Measurements from ENCODE around the gene S100P. TPM values are rescaled to one million over a fixed set of nuclear protein-coding genes. Genes with fewer than 3 reads are reported as not detected.
"Not testable (repeated sequence)": the region's sequence is repeated elsewhere in the genome, so short reads cannot be mapped to it uniquely, and the experiment has no call there.

The S100P gene
- total RNA-seq: 1 to 10 TPM in 2 of 3 donors, not detected in 1; 1.3 to 2.8 TPM

DNA sequence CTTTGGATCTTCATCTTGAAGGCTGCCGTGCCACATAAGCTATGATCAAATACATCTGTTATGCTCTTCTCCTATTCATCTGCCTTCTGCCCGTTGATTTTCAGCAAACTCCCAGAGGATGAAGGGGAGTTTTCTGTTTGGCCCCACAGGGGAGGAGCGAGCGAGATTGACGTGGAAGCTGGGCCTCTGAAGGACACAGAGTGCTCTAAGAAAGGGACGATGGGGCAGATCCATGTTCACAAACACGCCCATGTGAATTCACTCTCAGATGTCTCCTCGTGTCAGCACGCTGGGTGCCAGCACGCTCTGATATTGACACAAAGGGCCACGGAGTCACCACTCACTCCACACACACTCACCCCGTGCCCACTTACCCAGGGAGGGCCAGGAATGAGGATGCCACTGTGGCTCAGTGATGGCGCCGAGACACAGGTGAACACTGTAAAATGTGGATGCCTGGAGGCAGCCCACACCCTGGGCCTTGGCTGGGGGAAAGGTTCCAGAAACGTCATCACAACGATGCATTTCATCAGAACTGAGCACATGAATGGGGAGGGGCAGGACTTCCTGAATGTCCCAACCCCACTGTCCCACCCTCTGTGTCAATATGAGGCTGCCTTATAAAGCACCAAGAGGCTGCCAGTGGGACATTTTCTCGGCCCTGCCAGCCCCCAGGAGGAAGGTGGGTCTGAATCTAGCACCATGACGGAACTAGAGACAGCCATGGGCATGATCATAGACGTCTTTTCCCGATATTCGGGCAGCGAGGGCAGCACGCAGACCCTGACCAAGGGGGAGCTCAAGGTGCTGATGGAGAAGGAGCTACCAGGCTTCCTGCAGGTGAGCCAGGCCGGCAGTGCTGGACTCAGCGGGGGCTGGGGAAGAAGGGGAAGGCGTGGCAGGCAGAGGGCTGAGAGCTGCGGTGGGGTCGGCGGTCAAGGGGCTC lies at the start of gene S100P:
S100P (plus strand) TSS at position 648 of the 946 bp plus-strand sequence; CDS start at position 703, 55 bp downstream.
- Mint-ChIP-seq H3K4me1 (ENCODE audit: low read depth) (peaks cover 87% of the 10 kb centered on the region), H3K9me3 (no peaks in the 10 kb centered on the region), H3K27me3 (ENCODE audit: low read depth) (no peaks in the 10 kb centered on the region), H3K36me3 (ENCODE audit: insufficient read depth) (peaks cover 2% of the 10 kb centered on the region), H3K4me3 (peak within 1 kb of the TSS; percentile 54)
- ATAC-seq: no peak
- DNase-seq: no peak

DNA sequence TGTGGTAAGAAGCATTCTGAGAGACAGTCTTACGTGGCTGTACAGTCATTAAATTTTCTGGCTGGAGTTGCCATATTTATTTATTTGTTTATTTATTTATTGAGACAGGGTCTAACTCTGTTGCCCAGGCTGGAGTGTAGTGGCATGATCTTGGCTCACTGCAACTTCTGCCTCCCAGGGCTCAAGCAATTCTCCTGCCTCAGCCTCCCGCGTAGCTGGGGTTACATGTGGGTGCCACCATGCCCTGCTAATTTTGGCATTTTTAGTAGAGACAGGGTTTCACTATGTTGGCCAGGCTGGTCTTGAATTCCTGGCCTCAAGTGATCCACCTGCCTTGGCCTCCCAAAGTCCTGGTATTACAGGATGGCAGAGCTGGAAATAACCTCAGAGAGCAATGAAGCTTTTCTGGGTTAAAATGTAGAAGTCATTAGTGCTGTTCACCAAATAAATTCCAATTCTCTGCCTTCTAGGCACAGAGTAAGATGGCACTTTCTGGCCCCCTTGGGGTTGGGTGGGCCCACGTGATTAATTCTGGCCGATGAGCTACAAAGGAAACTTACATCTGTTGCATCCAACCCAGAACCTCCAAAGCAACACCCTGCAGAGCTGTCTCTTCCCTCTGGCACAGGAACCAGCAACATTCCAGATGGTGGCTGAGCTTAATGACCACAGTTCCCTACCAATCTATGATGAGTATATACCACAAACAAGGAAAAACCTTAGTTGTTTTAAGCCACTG lies 48.7 kb upstream of the S100P start:
- Mint-ChIP-seq H3K36me3 (ENCODE audit: insufficient read depth) (peaks cover 30% of the 10 kb centered on the region), H3K4me3 (no peak overlapping the region), H3K4me1 (ENCODE audit: low read depth) (peaks cover 33% of the 10 kb centered on the region), H3K27me3 (ENCODE audit: low read depth) (no peaks in the 10 kb centered on the region), H3K9me3 (no peaks in the 10 kb centered on the region)
- DNase-seq (no peak), ATAC-seq (no peak)

DNA sequence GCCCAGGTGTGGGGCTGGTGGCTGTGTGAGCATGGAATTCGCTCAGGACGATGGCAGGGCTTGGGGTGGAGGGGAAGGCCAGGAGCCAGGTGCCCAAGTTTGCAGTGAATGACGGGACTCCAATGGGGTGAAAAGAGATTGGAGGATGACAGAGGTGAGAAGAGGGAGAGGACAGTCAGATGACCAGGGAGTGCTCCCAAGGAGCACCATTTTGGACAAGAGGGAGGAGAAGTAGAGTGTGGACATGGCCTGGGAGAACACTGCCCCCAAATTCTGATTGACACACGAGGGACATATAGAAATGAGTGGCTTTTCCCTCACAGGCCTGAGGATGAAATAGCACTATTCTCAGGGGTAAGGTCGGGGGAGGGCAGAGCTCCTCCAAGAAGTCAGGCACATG lies 46.5 kb upstream of the S100P start:
- no peaks in the 10 kb centered on the region for H3K27me3 Mint-ChIP-seq (ENCODE audit: low read depth)
- no peak overlapping the region for H3K4me3 Mint-ChIP-seq
- peaks cover 22% of the 10 kb centered on the region for H3K4me1 Mint-ChIP-seq (ENCODE audit: low read depth)
- ATAC-seq: no peak
- peaks cover 14% of the 10 kb centered on the region for H3K36me3 Mint-ChIP-seq (ENCODE audit: insufficient read depth)
- DNase-seq: no peak
- no peaks in the 10 kb centered on the region for H3K9me3 Mint-ChIP-seq

DNA sequence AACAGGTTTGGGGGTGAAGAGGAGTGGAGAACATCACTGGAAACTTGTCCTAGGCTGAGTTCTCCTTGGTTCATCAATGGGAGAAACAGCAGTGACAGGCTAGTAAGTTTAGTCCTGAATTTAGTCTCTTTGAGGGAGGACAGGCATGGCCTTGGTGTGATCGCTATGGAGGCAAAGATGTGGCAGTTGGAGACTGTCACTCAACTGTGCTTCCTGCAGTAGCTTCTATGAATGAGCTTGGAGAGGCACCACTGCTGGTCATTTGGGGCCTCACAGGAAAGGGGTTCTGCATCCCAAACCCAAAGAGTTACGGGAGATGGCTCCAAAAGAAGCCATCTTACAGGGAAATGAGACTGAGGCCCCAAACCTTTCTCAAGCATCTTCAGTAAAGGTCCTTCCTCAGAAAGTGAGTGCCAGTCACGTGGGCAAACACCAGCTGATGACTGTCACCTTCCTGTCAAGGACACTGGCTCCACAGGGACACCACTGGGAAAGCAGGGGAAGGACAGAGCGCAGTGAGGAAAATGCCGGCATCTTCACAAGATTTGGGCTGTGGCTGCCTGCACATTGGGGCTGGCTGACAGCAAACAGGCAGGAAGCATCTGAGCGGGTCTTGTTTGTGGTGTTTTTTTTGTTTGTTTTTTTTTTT lies 46.0 kb upstream of the S100P start:
- H3K36me3 Mint-ChIP-seq (ENCODE audit: insufficient read depth): peaks cover 8% of the 10 kb centered on the region
- peaks cover 17% of the 10 kb centered on the region for H3K4me1 Mint-ChIP-seq (ENCODE audit: low read depth)

DNA sequence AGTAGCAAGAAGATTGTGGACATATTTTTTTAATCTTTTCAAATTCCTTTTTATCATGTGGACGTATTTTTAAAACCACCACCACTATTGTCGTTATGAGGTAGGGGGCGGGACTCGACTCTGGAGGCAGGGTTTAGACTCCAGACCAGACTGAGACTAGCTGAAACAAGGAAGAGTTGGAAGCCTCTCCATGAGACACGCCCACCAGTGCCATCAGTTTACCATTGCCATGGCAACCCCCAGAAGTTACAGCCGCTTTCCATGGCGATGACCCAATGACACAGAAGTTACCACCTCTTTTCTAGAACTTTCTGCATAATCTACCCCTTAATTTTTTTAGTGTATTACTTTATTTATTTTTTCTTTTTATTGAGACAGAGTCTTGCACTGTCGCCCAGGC lies 44.5 kb upstream of the S100P start:
- no peak for DNase-seq
- Mint-ChIP-seq H3K27me3 (ENCODE audit: low read depth) (no peaks in the 10 kb centered on the region), H3K9me3 (no peaks in the 10 kb centered on the region), H3K4me1 (ENCODE audit: low read depth) (peaks cover 5% of the 10 kb centered on the region), H3K36me3 (ENCODE audit: insufficient read depth) (no peaks in the 10 kb centered on the region), H3K4me3 (no peak overlapping the region)
- ATAC-seq: no peak

More for the DNA sequence above, 46.0 kb upstream of the S100P start:
- ATAC-seq (no peak), DNase-seq (no peak)
- Mint-ChIP-seq H3K4me3 (no peak overlapping the region), H3K27me3 (ENCODE audit: low read depth) (no peaks in the 10 kb centered on the region), H3K9me3 (no peaks in the 10 kb centered on the region)

DNA sequence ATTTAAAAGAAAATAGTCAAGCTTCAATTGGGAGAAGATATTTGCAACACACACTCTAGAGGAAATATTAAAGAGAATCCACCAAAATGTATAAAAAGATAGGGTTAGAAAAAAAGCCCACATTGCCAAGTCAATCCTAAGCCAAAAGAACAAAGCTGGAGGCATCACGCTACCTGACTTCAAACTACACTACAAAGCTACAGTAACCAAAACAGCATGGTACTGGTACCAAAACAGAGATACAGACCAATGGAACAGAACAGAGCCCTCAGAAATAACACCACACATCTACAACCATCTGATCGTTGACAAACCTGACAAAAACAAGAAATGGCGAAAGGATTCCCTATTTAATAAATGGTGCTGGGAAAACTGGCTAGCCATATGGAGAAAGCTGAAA lies 39.5 kb upstream of the S100P start:
- H3K27me3 Mint-ChIP-seq (ENCODE audit: low read depth); H3K36me3 Mint-ChIP-seq (ENCODE audit: insufficient read depth); H3K9me3 Mint-ChIP-seq: not testable (repeated sequence)

DNA sequence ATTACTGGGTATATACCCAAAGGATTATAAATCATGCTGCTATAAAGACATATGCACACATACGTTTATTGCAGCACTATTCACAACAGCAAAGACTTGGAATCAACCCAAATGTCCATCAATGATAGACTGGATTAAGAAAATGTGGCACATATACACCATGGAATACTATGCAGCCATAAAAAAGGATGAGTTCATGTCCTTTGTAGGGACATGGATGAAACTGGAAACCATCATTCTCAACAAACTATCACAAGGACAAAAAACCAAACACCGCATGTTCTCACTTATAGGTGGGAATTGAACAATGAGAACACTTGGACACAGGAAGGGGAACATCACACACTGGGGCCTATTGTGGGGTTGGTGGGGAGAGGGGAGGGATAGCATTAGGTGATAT lies 38.4 kb upstream of the S100P start:
- not testable (repeated sequence) for H3K4me3 Mint-ChIP-seq; H3K9me3 Mint-ChIP-seq; ATAC-seq; H3K27me3 Mint-ChIP-seq (ENCODE audit: low read depth); H3K36me3 Mint-ChIP-seq (ENCODE audit: insufficient read depth); DNase-seq
- H3K4me1 Mint-ChIP-seq (ENCODE audit: low read depth): peaks cover 10% of the 10 kb centered on the region

More for the DNA sequence above, 39.5 kb upstream of the S100P start:
- ATAC-seq; DNase-seq; H3K4me3 Mint-ChIP-seq; H3K4me1 Mint-ChIP-seq (ENCODE audit: low read depth): not testable (repeated sequence)

DNA sequence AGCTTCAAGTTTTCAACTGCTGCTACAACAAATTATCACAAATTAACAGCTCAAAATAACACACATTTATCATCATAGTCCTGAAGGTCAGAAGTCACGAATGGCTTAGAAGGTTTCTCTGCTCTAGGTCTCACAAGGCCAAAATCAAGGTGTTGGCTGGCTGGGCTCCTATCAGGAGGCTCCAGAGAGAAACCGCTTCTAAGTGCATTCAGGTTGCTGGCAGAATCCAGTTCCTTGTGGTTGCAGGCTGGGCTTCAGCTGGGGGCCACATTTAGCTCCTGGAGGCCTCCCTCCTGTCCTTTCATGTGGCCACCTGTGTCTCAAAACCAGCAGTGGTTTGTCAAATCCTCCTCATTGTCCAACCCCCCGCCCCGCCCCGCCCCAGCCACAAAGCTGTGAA lies 37.8 kb upstream of the S100P start:
- Mint-ChIP-seq H3K27me3 (ENCODE audit: low read depth) (peaks cover 2% of the 10 kb centered on the region), H3K9me3 (no peaks in the 10 kb centered on the region)
- no peak for ATAC-seq

DNA sequence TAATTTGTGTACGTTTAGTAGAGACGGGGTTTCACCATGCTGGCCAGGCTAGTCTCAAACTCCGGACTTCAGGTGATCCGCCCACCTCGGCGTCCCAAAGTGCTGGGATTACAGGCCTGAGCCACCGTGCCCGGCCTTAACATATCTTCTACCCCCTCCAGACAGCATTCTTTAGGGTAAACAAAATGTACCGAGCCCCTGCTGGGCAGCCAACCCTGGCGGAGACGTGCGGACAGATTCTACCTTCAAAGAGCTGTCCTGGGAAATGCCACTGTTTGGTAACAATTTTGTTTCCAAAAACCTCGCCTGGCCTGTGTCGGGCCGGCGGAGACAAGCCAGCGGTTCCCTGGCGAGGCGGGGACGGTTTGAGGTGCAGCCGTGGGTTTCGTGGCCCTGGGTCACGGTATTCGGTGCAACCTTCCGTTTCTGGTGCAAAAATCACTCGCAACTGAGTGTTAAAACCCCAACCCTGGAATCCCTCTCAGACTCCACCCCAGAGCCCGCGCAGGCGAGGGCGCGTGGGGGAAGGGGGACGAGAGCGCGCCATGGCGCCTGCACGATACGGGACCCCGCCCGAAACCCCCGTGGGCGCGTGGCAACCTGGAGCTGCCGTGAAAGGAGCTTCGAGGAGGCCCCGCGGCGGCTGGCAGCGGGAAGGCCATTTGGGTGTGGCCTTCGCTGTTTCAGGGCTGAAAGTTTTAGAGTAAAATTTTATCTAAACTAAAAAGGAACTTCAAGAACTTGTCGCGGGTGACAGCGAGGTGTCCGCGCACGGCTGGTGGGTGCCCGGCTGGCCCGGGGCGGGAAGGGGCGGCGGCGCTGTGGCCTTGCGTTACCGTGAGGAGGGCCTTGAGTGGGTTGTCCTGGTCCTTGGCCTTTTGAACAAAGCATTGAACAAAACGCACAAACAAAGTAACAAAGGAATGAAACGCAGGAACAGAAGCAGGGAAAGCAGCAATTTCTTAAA lies 36.2 kb upstream of the S100P start:
- Mint-ChIP-seq H3K36me3 (ENCODE audit: insufficient read depth) (no peaks in the 10 kb centered on the region), H3K9me3 (no peaks in the 10 kb centered on the region), H3K27me3 (ENCODE audit: low read depth) (peaks cover 2% of the 10 kb centered on the region), H3K4me1 (ENCODE audit: low read depth) (peaks cover 10% of the 10 kb centered on the region), H3K4me3 (no peak overlapping the region)
- ATAC-seq (no peak), DNase-seq (no peak)

More for the DNA sequence above, 37.8 kb upstream of the S100P start:
- no peaks in the 10 kb centered on the region for H3K36me3 Mint-ChIP-seq (ENCODE audit: insufficient read depth)
- peaks cover 10% of the 10 kb centered on the region for H3K4me1 Mint-ChIP-seq (ENCODE audit: low read depth)
- no peak overlapping the region for H3K4me3 Mint-ChIP-seq
- no peak for DNase-seq

DNA sequence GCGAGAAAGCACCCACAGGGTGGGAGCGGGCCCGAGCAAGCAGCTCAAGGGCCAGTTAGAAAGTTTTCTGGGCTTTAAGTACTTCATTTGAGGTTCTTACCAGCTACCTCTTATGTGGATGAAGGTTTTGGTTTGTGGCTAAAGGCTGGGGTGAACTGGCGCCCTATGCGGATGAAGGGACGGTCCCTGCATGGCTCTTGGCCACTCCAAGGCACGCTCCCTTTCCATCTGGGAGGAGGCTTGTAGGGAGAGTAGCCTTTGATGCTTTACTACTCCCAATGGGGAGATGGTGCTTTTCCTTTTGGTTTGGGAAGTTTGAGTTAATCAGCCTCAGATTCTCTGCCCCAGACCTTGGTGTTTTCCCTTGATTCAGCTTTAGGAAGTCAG lies 35.5 kb upstream of the S100P start:
- ATAC-seq (no peak), DNase-seq (no peak)
- Mint-ChIP-seq H3K27me3 (ENCODE audit: low read depth) (peaks cover 6% of the 10 kb centered on the region), H3K9me3 (no peaks in the 10 kb centered on the region), H3K36me3 (ENCODE audit: insufficient read depth) (no peaks in the 10 kb centered on the region), H3K4me3 (peak overlapping the region; percentile 68), H3K4me1 (ENCODE audit: low read depth) (peaks cover 10% of the 10 kb centered on the region)

DNA sequence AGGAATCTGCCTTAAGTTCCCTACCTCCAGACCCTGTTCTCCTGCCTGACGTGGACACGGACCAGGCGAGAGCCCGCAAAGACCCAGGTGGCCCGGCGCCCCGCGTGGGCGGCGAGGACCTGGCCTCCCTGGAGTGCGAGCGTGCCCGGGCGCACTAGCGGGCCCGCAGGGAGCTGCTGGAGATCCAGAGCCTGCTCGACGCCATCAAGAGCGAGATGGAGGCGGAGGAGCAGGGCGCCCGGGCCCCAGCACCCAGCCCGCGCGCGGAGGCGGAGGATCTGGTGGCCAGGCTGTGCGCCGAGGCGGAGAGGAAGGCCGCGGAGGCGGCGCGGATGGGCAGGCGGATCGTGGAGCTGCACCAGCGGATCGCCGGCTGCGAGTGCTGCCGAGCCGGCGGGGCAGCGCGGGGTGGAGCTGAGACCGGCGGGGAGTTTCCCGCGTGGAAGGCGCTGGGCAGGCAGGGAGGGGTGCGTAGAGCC lies 35.0 kb upstream of the S100P start:
- peak; percentile 53 for DNase-seq
- Mint-ChIP-seq H3K27me3 (ENCODE audit: low read depth) (peaks cover 9% of the 10 kb centered on the region), H3K4me1 (ENCODE audit: low read depth) (peaks cover 10% of the 10 kb centered on the region), H3K36me3 (ENCODE audit: insufficient read depth) (no peaks in the 10 kb centered on the region), H3K9me3 (no peaks in the 10 kb centered on the region), H3K4me3 (peak overlapping the region; percentile 68)
- ATAC-seq: peak; percentile 86 to 93

DNA sequence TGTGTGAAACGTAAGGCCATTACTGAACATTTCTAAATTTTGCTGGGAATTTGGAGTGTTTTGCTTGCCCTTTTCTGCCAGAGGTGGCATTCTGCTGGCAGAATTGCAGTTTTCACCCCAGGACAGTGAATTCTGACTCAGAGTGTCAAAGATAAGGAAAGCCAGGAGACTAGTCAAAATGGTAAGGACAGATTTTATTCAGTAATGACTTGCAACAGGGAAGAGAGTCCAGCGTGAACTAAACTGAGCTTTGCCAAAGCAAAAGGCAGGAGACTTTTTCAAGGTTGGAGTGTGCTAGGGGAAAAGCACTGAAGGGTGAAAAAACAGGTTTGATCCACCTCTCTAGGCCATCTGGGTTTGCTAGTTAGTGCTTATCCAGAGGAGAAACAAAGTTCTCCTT lies 33.8 kb upstream of the S100P start:
- Mint-ChIP-seq H3K27me3 (ENCODE audit: low read depth) (peaks cover 12% of the 10 kb centered on the region), H3K4me3 (no peak overlapping the region), H3K36me3 (ENCODE audit: insufficient read depth) (no peaks in the 10 kb centered on the region), H3K4me1 (ENCODE audit: low read depth) (peaks cover 10% of the 10 kb centered on the region), H3K9me3 (no peaks in the 10 kb centered on the region)
- DNase-seq (no peak), ATAC-seq (no peak)

DNA sequence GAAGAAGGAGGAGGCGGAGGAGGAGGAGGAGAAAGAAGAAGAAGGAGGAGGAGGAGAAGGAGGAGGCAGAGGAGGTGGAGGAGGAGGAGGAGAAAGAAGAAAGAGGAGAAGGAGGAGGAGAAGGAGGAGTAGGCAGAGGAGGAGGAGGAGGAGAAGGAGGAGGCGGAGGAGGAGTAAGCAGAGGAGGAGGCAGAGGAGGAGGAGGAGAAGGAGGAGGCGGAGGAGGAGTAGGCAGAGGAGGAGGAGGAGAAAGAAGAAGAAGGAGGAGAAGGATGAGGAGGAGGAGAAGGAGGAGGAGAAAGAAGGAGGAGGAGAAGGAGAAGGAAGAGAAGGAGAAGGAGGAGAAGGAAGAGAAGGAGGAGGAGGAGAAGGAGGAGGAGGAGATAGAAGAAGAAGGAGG lies 33.2 kb upstream of the S100P start:
- Mint-ChIP-seq H3K27me3 (ENCODE audit: low read depth) (peaks cover 12% of the 10 kb centered on the region), H3K36me3 (ENCODE audit: insufficient read depth) (no peaks in the 10 kb centered on the region), H3K9me3 (no peaks in the 10 kb centered on the region), H3K4me3 (no peak overlapping the region), H3K4me1 (ENCODE audit: low read depth) (peaks cover 10% of the 10 kb centered on the region)
- DNase-seq: no peak
- ATAC-seq: no peak

Measured in activated T-cell treated with anti-CD3 and anti-CD28 coated beads, Interleukin-2, amount 50 U/mL, for 4 hours (primary cell).